GM19324 (cell line): ENCODE data around the gene VWF.
"Not testable (repeated sequence)": the region's sequence is repeated elsewhere in the genome, so short reads cannot be mapped to it uniquely, and the experiment has no call there.

Source experiments
- ATAC-seq: cut with Tn5 transposase; IDR thresholded peaks from one replicate; pipeline ENCODE4 v1.9.1; 2021; ENCODE audit warnings: mild to moderate bottlenecking, moderate library complexity; ENCODE audit not compliant: unreplicated experiment, low FRiP score

The VWF gene

GRCh38 chr12:6110006-6110405, 14.5 kb downstream of the VWF start:
- ATAC-seq: no peak

DNA sequence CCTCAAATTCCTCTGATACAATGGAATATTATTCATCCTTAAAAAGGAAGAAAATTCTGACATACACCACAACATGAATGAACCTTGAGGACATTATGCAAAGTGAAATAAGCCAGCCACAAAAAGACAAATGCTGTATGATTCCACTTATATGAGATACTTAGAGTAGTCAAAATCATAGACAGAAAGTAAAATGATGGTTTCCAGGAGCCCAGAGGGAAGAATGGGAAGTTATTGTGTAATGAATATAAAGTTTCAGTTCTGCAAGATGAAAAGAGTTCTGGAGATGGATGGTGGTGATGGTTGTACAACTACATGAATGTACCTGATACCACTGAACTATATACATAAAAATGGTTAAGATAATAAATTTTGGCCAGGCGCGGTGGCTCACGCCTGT, 18.3 kb downstream of the VWF start:
- no peak for ATAC-seq

- ATAC-seq: no peak
Measured at GRCh38 chr12:6104842-6105241, 19.6 kb downstream of the VWF start.

DNA sequence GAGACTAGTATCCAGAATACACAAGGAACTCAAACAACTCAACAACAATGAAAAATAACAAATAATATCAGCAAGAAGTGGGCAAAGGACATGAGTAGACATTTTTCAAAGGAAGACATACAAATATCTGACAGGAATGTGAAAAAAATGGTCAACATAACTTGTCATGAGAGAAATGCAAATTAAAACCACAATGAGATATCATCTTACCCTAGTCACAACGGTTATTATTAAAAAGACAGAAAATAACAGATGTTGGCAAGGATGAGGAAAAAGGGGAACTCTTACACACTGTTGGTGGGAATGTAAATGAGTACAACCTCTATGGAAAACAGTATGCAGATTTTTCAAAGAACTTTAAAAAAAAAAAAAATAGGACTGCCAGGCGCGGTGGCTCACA, 20.4 kb downstream of the VWF start:
- no peak for ATAC-seq

- ATAC-seq: not testable (repeated sequence)
Measured at GRCh38 chr12:6102021-6102420, 22.4 kb downstream of the VWF start.

GRCh38 chr12:6099316-6099715, 25.2 kb downstream of the VWF start:
- no peak for ATAC-seq

DNA sequence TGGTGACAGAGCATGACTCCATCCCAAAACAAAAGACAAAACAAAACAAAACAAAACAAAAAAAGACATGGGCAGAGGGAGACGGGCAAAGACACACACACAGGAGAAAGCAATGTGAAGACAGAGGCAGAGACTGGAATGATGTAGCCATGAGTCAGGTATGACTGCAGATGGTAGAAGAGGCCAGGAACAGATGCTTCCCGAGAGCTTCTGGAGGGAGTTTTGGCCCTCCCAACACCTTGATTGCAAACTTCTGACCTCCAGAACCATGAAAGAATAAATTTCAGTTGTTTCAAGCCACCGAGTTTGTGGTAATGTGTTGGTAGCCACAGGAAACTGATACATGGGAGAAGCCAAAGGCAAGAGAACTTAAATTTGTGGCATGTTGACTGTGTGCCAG, 27.1 kb downstream of the VWF start:
- ATAC-seq: no peak

- no peak for ATAC-seq
Measured at GRCh38 chr12:6096527-6096926, 27.9 kb downstream of the VWF start.

GRCh38 chr12:6095269-6095668, 29.2 kb downstream of the VWF start:
- no peak for ATAC-seq

- ATAC-seq: no peak
Measured at GRCh38 chr12:6093764-6094163, 30.7 kb downstream of the VWF start.

DNA sequence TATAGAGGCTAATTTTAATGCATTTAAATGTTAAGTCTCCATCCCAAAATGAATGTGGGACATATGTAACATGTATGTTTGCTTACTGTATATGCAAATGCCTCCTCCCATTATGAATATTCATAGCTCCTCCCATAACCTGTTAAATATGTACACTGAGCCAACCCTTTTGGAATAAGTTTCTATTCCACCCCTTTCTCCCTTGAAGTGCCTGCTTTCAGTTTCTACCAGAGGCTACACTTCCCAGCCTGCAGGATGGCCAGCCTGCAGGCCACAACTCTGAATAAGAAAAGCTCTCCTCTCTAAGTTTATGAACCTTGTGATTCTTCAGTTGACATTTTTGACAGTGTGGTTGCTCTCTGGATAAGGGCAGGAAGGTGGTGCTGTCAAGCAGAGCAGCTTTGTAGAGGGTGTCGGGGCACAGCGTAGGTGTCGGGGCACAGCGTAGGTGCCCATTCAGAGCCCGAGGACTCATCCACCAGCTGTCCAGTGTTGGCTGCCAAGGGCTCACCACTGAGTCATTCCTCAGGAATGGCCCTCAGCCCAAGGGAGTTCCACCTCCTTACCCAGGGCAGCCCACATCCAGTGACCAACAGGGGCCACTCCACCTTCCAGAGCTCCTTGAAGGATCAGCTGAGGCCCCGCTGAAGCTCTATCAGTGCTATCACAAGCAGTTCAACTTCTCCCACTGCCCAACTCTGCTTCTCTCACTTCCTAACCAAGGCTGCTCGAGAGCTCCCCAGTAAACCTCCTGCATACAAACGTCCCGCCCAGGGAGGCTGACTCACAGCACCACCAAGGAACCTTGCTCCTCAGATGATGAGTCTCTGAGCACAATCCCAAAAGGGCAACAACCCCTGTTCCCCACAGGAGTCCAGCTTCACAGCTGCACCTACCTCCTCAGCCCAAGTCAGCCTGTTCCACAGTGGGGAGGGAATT, 31.4 kb downstream of the VWF start:
- ATAC-seq: no peak

DNA sequence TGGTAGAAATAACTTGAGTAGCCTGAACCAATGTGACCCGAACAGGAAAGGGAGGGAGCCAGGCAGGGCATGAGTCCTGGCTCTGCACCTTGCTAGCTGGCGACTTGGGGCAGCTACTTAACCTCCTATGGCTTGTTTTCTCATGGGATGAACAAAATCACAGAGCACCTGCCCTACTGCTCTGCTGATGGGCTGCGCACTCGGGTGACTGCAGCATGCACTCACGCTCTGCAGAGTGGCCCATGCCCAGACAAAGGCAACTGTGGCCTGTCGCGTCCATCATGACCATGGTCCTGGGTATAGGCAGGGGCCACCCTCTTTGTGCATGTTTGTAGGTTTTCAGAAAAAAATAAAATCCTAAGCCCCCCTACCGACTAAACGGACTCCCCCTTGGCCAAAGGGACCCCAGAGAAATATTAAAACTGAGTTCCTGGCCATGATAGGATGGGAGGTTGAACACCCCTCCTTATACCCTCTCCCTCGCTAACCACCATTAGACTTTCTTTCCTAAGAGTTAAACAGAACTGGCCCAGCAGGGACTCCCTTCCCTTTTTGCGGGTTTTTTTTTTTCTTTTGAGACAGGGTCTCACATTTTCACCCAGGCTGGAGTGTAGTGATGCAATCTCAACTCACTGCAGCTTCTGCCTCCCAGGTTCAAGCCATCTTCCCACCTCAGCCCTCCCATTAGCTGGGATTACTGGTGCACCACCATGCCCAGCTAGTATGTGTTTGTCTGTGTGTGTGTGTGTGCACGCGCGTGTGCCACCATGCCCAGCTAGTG, 32.5 kb downstream of the VWF start:
- no peak for ATAC-seq

GRCh38 chr12:6090803-6091202, 33.7 kb downstream of the VWF start:
- ATAC-seq: no peak

DNA sequence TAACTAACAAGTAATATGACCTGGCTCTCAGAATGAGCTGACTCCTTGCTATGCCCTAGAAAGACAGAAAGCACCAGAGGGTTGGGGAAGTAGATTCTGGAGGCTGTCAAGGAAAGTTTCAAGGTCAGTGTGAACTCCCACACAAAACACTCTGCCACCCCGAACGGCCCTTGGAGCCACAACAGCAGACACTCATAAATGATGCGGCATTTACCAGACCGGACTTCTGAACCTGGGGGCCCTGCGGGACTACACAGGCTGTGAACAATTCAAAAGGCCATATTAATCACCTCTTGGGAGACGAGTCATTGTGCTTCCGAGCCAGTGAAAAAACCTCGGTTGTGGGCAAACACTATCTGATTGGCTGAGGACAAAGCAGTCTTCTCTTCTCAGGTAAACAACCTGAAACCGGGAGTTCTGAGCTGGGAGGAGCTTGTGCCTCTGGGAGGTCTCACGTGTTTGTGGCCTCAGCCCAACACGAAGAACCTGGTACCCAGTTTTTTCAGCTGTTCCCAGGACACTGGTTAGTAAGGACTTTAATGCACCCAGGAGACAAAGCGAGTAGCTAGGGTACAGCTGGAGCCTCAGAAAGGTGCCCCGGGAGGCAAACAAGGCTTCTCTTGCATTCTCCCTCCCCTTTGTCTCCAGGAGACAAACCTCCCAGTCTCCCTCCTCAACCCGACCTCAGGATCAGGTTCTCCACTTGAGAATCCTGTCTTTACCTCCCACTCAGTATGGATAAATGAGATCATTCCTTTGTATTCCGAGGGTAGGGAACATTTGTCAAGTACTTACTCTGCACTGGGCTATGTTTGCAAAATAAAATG, 35.3 kb downstream of the VWF start:
- ATAC-seq: no peak

DNA sequence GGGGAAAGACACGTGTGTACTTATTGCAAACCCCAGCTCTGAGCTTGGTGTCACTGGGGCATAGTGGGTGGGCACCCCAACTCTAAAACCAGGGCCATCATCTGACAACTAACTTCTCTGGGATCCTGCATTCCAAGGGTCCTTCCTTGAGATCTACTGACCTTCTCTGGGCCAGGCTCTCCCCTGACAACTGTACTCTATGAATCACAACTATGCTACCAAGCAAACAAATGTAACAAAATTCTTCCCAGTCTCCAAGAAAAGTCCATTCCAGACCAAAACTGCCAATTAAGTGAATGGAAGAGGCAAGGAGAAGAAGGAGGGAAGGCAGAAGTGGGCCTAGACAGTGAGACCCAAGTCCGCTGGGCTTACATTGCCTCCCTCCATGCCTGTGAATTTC, 38.2 kb downstream of the VWF start:
- ATAC-seq: no peak

GRCh38 chr12:6085841-6086240, 38.6 kb downstream of the VWF start:
- ATAC-seq: no peak

DNA sequence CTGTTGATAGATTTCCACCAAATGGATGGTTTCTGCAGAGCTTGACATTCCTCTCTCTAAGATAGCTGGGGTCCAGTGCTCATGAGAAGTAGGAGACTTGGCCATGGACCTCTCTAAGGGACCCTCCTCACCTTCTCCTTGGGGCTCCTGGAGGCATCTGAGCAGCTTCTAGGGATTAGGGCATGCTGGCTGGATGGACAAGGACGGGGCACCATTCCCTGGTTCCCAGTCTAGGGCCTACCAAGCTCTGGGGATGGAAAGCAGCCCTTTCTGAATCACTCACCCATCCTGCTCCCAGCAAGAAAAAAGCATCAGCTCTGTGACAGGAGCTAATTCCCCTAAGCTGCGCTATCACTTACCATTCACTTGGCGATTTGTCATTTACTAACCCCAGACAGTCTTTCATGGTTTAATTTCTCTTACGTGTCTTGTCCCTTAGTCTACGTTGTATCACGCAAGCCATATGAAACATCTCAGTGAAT, 39.5 kb downstream of the VWF start:
- no peak for ATAC-seq

DNA sequence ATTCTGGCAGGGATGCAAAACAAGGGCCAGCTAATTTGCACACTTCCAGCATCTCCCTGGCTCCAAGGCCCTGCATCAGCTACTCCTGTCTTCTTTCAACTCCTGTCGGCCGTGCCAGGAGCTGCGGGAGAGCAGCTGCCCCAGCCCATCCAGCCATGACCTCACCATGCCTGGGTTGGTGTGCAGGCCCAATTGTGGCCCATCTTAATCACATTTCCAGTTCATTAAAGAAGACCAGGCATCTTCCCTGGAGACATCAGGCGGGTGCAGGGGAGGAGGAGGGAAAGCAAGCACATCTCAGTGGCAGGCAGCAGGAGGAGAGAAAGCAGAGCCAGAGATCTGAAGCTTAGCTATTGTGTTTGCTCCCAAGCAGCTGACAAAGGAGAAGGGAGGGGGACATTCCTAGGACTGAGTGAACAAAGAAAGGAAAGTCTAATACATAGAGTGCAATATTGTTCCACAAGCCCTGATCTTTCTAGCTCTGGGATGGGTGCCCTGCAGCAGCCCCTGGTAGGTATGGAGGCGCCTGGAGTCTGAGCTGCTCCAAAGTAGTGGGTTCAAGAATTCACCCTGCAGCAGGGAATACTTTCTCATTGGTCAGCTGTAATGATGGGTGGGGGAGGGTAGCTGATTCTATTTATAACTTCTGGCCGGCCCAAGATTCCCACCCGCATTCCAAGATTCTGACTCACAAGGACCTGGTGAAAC, 40.1 kb downstream of the VWF start:
- ATAC-seq: no peak

GRCh38 chr12:6083601-6084000, 40.9 kb downstream of the VWF start:
- no peak for ATAC-seq

DNA sequence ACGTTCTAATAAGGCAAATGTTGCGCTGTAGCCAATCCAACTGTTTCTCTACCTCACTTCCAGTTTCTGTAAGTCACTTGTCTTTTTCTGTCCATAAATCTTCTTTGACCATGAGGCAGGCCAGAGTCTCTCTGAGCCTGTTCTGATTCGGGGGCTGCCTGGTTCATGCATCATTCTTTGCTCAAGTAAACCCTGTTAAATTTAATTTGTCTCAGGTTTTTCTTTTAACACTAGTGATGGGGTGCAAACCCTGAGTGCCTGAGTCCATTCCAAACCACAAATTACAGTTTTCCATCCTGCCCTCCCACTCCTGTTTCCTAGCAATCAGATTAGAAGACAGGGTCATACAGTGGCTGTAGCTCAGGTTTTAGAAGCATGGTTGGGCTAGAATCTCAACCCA, 41.9 kb downstream of the VWF start:
- ATAC-seq: no peak
